Central memory CD8-positive, alpha-beta T cell (primary cell): ENCODE results near the gene SLC35F5.
"Not testable (repeated sequence)": the region's sequence is repeated elsewhere in the genome, so short reads cannot be mapped to it uniquely, and the experiment has no call there.

Experiments used
- ATAC-seq: fragments of 150-1000 bp; cut with Tn5 transposase; replicated peaks from 2 replicates; pipeline ENCODE4 v1.10.0; 2022; ENCODE audit warnings: mild to moderate bottlenecking, moderate FRiP score, moderate number of reproducible peaks; ENCODE audit not compliant: poor library complexity, severe bottlenecking; ENCODE audit errors: extremely low read depth
- DNase-seq, 2 donors: peaks; one replicate each; pipeline ENCODE4 v3.0.0; 2021; ENCODE audit warnings: low spot score in 2 of 2
- H3K27ac Mint-ChIP-seq: one replicate; pipeline ENCODE4 v1.8.0; 2022; ENCODE audit warnings: low read depth, mild to moderate bottlenecking, moderate library complexity, mixed read lengths
- H3K27me3 Mint-ChIP-seq: one replicate; pipeline ENCODE4 v1.8.0; 2022; ENCODE audit warnings: mixed read lengths
- H3K36me3 Mint-ChIP-seq: one replicate; pipeline ENCODE4 v1.8.0; 2022; ENCODE audit warnings: mild to moderate bottlenecking, moderate library complexity, mixed read lengths; ENCODE audit not compliant: insufficient read depth
- H3K4me1 Mint-ChIP-seq: one replicate; pipeline ENCODE4 v1.8.0; 2022; ENCODE audit warnings: mixed read lengths
- H3K4me3 Mint-ChIP-seq: one replicate; pipeline ENCODE4 v1.8.0; 2022; ENCODE audit warnings: mild to moderate bottlenecking, moderate library complexity, mixed read lengths
- H3K9me3 Mint-ChIP-seq: one replicate; pipeline ENCODE4 v1.8.0; 2022; ENCODE audit warnings: mixed read lengths

SLC35F5 gene

DNA sequence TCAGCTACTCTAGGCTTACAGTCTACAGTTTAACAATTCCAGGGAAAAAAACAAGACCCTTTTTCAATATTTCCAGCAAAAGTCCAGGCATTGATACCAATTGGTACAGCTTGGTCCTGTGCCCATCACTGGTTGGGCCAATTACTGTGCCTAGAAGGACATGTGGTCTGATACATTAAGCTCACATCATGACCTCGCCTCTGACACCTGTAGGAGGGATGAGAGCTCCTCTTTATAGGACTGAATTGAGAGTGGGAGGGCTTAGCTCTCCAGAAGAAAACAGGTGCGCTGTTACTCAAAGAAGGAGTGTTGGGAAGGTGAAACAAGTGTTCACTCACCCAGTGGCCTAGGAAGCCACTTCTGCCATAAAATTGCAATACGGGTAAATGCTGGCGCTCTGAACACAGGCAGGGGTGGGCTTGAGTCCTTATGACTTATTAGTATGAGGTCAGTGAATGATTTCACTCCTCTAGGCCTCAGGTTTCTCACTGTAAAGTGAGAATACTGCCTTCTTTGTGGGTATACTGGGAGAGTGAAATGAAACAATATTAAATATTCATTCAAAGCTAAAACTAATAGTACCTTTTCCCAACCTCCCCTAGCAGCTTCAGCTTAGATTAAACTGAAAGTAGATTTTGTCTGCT lies 79.7 kb downstream of the SLC35F5 start:
- no peak for ATAC-seq
- Mint-ChIP-seq H3K27ac (no peak overlapping the region), H3K9me3 (no peaks in the 10 kb centered on the region), H3K36me3 (no peaks in the 10 kb centered on the region), H3K27me3 (no peaks in the 10 kb centered on the region), H3K4me3 (no peak overlapping the region), H3K4me1 (peaks cover 11% of the 10 kb centered on the region)
- no peak for DNase-seq

GRCh38 chr2:113675875-113676274 lies 80.6 kb downstream of the SLC35F5 start:
- Mint-ChIP-seq H3K4me1 (peaks cover 11% of the 10 kb centered on the region), H3K9me3 (no peaks in the 10 kb centered on the region), H3K4me3 (no peak overlapping the region), H3K27me3 (no peaks in the 10 kb centered on the region), H3K36me3 (no peaks in the 10 kb centered on the region), H3K27ac (no peak overlapping the region)
- DNase-seq: no peak
- no peak for ATAC-seq

DNA sequence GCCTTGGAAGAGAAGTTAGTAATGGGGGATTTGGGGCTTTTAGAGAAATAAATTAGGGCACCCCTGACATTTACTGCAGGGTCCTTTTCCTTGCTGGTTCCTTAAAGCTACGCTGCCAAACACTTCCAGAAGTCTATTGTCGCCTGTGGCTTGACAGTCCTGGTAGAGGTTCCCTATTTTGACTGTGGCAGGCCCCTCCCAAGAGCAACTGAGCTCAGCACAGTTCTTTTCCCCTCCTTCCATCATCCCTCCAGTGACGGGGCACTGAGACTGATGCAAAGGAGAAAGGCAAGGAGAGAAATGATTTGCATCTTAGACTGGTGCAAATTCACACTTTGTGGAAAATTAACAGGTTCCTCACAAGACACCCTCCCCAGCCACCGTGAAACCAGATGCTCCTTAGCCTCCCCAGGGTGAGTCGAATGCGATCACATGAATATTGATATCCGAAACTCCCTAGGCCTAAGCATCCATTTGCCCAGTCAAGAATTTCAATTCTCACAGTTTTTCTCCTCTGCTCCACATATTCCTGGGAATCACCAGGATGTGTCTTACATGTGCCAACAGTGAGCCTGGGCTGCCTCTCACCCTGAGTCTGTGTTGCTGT lies 84.0 kb downstream of the SLC35F5 start:
- H3K4me1 Mint-ChIP-seq: no peaks in the 10 kb centered on the region
- no peaks in the 10 kb centered on the region for H3K9me3 Mint-ChIP-seq
- ATAC-seq (no peak), DNase-seq (no peak)
- no peak overlapping the region for H3K4me3 Mint-ChIP-seq
- no peaks in the 10 kb centered on the region for H3K27me3 Mint-ChIP-seq
- no peak overlapping the region for H3K27ac Mint-ChIP-seq
- H3K36me3 Mint-ChIP-seq: no peaks in the 10 kb centered on the region

DNA sequence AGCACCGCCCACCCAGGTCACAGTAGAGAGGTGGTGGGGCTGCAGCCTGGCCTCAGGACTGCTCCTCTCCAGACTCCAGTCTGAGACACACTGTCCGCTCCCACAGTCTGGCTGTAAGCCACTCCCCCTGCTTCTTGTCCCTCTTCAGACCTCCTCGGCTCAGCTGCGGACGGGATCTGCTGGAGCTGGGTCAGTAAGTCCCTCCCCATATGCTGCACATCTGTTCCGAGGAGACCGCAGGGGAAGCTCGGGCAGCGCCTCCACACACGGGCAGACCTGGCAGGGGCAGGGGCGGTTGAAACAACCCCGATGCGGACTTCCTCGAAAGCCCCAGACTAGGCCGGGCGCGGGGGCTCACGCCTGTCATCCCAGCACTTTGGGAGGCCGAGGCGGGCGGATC lies 87.4 kb downstream of the SLC35F5 start:
- not testable (repeated sequence) for ATAC-seq, H3K27me3 Mint-ChIP-seq, H3K36me3 Mint-ChIP-seq, H3K9me3 Mint-ChIP-seq, DNase-seq, H3K4me1 Mint-ChIP-seq, H3K27ac Mint-ChIP-seq, H3K4me3 Mint-ChIP-seq

DNA sequence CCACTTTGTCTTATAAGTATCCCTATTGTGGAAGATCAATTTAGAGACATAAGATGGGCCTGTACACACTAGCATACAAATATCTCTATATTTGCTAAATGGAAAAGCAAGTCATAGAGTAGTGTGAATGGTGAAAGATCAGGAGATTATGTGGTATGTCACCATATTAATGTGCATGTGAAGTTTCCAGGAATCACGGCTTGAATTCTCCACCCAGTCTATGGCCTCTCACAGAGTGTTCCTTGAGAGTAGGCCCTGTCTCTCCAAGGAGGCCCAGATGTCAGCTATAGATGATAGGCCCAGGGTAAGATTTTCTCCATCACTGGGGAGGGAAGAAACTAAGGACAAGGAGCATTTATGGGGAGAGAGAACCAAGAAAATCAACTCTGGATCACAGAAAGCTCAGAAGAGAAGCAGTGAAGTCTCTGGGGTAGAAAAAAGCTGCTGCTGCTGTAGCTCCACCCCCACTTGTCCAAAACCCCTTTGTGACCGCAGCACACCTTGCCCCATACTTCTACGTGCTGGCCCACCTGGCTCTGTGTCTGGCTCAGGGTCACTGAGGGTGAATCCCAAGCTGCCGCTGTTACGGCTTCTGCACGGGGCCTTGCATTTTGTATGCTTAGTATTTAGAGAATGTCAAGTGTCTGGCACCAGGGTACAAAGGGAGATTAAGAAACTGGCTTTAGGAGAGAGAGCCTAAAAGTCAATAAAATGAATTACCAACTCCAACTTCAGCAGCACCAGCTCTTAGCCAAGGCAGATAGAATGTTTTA lies 91.5 kb downstream of the SLC35F5 start:
- not testable (repeated sequence) for H3K36me3 Mint-ChIP-seq, ATAC-seq, H3K9me3 Mint-ChIP-seq, H3K4me3 Mint-ChIP-seq, H3K4me1 Mint-ChIP-seq, H3K27ac Mint-ChIP-seq, H3K27me3 Mint-ChIP-seq, DNase-seq

DNA sequence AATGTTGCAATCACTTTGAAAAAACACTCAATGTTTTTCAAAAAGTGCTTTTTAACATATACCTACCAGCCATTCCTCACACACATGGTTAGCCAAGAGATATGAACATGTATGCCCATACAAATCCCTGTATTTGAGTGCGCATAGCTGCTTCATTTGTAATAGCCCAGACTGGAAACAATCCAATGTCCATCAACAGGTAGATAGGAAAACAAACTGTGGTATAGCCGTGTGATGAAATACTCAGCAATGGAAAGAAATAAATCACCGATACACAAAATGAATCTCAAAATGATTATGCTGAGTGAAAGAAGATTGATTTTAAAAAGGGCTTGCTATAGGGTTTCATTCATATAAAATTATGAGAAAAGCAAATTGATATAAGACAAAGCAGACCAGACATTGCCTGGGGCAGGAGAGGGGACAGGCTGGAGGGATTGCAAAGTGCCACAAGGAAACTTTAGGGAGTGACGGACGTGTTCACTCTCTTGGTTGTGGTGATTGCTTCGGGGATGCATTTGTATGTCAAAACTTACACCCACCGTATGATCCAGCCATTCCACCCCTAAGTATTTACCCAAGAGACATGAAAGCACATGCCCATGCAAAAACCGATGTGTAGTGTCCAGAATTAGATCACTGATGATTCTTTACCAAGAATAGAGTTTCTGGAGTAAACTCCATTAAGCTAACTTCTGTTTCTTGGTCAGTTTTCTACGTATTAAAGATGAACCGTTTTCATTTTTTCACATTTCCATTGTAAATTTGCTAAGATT lies 93.0 kb downstream of the SLC35F5 start:
- not testable (repeated sequence) for DNase-seq, ATAC-seq, H3K36me3 Mint-ChIP-seq, H3K27ac Mint-ChIP-seq, H3K27me3 Mint-ChIP-seq, H3K4me3 Mint-ChIP-seq, H3K9me3 Mint-ChIP-seq, H3K4me1 Mint-ChIP-seq
